ENCODE measurements around the gene TBCEL. TPM values are rescaled to one million over a fixed set of nuclear protein-coding genes. Genes with fewer than 3 reads are reported as not detected.

TBCEL gene
- total and polyA plus RNA-seq, 2 donors (not counting 1 experiment from before 2014, with no cell fraction given) = 21.1 to 25.8 TPM

GRCh38 chr11:121024989-121025388 lies 1.1 kb downstream of the TBCEL start:
- Histone ChIP-seq H3K36me3 (ENCODE audit: control insufficient read depth, insufficient read depth, low read length) (no peaks in the 10 kb centered on the region), H3K27ac (ENCODE audit: insufficient read depth, low read length) (peak overlapping the region; percentile 81), H3K9ac (ENCODE audit: insufficient read depth, low read length) (no peak overlapping the region), H4K20me1 (ENCODE audit: control insufficient read depth, extremely low read depth, insufficient read depth, low read length) (no peaks in the 10 kb centered on the region), H3K27me3 (ENCODE audit: control insufficient read depth, insufficient read depth, low read length) (no peaks in the 10 kb centered on the region), H3K4me2 (ENCODE audit: extremely low read depth, insufficient read depth, low read length) (peak overlapping the region; percentile 79), H3K4me3 (replicated peaks in 1 of 4; ENCODE audit: control extremely low read depth in 1 of 4, insufficient read depth in 1 of 4, low read depth in 3 of 4, low read length in 4 of 4) (peak overlapping the region; percentile 65 to 96 (median 80)), H3K79me2 (ENCODE audit: control insufficient read depth, insufficient read depth, low read length) (peaks cover 26% of the 10 kb centered on the region), H3K9me3 (ENCODE audit: control insufficient read depth, insufficient read depth, low read depth, low read length) (no peaks in the 10 kb centered on the region), H3K4me1 (ENCODE audit: control insufficient read depth, extremely low read depth, insufficient read depth, low read length) (no peaks in the 10 kb centered on the region), H2AFZ (ENCODE audit: low read length) (no peak overlapping the region)
- peak; percentile 8 to 31 for DNase-seq (ENCODE audit: low read depth in 2 of 2)
- TF ChIP-seq CTCF (conservative IDR thresholded peaks at IDR 0.05 in 1 of 2, IDR thresholded peaks at IDR 0.05 in 1 of 2; ENCODE audit: low read depth in 1 of 2, low read length in 2 of 2) (no peak), EZH2 (IDR thresholded peaks at IDR 0.05; ENCODE audit: low read length, missing control alignments) (no peak)

DNA sequence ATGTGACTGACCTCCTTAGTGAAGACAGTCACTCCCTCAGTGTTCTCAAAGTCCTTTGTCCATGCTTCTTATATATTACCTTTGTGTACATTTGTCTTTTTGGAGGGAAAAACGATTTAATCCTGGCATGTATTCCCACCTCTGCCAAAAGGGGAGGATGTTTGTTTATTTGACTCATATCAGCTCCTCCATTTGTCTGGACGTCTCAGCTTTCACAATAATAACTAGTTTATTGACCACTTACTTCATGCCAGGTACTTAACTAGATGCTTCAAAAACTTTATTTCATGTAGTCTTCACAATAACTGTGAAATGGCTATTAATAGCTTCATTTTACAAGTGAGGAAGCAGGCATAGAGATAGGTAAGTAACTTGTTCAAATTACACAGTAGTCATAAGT lies 5.3 kb downstream of the TBCEL start:
- no peak overlapping the region for H3K27ac ChIP-seq (ENCODE audit: insufficient read depth, low read length)
- TF ChIP-seq EZH2 (IDR thresholded peaks at IDR 0.05; ENCODE audit: low read length, missing control alignments) (no peak), CTCF (conservative IDR thresholded peaks at IDR 0.05 in 1 of 2, IDR thresholded peaks at IDR 0.05 in 1 of 2; ENCODE audit: low read depth in 1 of 2, low read length in 2 of 2) (no peak)
- no peak overlapping the region for H3K9ac ChIP-seq (ENCODE audit: insufficient read depth, low read length)
- H3K4me2 ChIP-seq (ENCODE audit: extremely low read depth, insufficient read depth, low read length) = no peak overlapping the region
- H4K20me1 ChIP-seq (ENCODE audit: control insufficient read depth, extremely low read depth, insufficient read depth, low read length) = no peaks in the 10 kb centered on the region
- DNase-seq (ENCODE audit: low read depth in 2 of 2) = no peak
- no peak overlapping the region for H3K4me3 ChIP-seq (replicated peaks in 1 of 4; ENCODE audit: control extremely low read depth in 1 of 4, insufficient read depth in 1 of 4, low read depth in 3 of 4, low read length in 4 of 4)
- H3K4me1 ChIP-seq (ENCODE audit: control insufficient read depth, extremely low read depth, insufficient read depth, low read length) = no peaks in the 10 kb centered on the region
- peaks cover 26% of the 10 kb centered on the region for H3K79me2 ChIP-seq (ENCODE audit: control insufficient read depth, insufficient read depth, low read length)
- no peaks in the 10 kb centered on the region for H3K27me3 ChIP-seq (ENCODE audit: control insufficient read depth, insufficient read depth, low read length)
- H2AFZ ChIP-seq (ENCODE audit: low read length) = no peak overlapping the region
- no peaks in the 10 kb centered on the region for H3K9me3 ChIP-seq (ENCODE audit: control insufficient read depth, insufficient read depth, low read depth, low read length)
- no peaks in the 10 kb centered on the region for H3K36me3 ChIP-seq (ENCODE audit: control insufficient read depth, insufficient read depth, low read length)

GRCh38 chr11:121029813-121030445 lies 6.0 kb downstream of the TBCEL start:
- no peak overlapping the region for H3K27ac ChIP-seq (ENCODE audit: insufficient read depth, low read length)
- H3K4me1 ChIP-seq (ENCODE audit: control insufficient read depth, extremely low read depth, insufficient read depth, low read length) = no peaks in the 10 kb centered on the region
- peaks cover 18% of the 10 kb centered on the region for H3K79me2 ChIP-seq (ENCODE audit: control insufficient read depth, insufficient read depth, low read length)
- no peaks in the 10 kb centered on the region for H3K36me3 ChIP-seq (ENCODE audit: control insufficient read depth, insufficient read depth, low read length)
- no peak overlapping the region for H2AFZ ChIP-seq (ENCODE audit: low read length)
- no peak overlapping the region for H3K4me2 ChIP-seq (ENCODE audit: extremely low read depth, insufficient read depth, low read length)
- TF ChIP-seq EZH2 (IDR thresholded peaks at IDR 0.05; ENCODE audit: low read length, missing control alignments) (no peak), CTCF (conservative IDR thresholded peaks at IDR 0.05 in 1 of 2, IDR thresholded peaks at IDR 0.05 in 1 of 2; ENCODE audit: low read depth in 1 of 2, low read length in 2 of 2) (no peak)
- no peak for DNase-seq (ENCODE audit: low read depth in 2 of 2)
- H4K20me1 ChIP-seq (ENCODE audit: control insufficient read depth, extremely low read depth, insufficient read depth, low read length) = no peaks in the 10 kb centered on the region
- H3K27me3 ChIP-seq (ENCODE audit: control insufficient read depth, insufficient read depth, low read length) = no peaks in the 10 kb centered on the region
- no peak overlapping the region for H3K4me3 ChIP-seq (replicated peaks in 1 of 4; ENCODE audit: control extremely low read depth in 1 of 4, insufficient read depth in 1 of 4, low read depth in 3 of 4, low read length in 4 of 4)
- no peaks in the 10 kb centered on the region for H3K9me3 ChIP-seq (ENCODE audit: control insufficient read depth, insufficient read depth, low read depth, low read length)
- H3K9ac ChIP-seq (ENCODE audit: insufficient read depth, low read length) = no peak overlapping the region
